ENCODE measurements around the gene PBX1. TPM values are rescaled to one million over a fixed set of nuclear protein-coding genes. Genes with fewer than 3 reads are reported as not detected.

Gene PBX1
- total RNA-seq, 1 experiment from 2014 or later, result 9.8 TPM

GRCh38 chr1:164801791-164802502 is 243.0 kb downstream of the PBX1 start:
- ChIA-PET POLR2A (ENCODE audit: unreplicated experiment) (no interaction called here), CTCF (no interaction called here)
- Histone ChIP-seq H3K36me3 (ENCODE audit: low read depth, low read length) (no peaks in the 10 kb centered on the region), H3K9me2 (replicated peaks; ENCODE audit: low read length) (no peaks in the 10 kb centered on the region), H4K20me1 (ENCODE audit: low read length) (no peaks in the 10 kb centered on the region), H3K4me3 (ENCODE audit: low read length) (no peak overlapping the region), H3K27me3 (ENCODE audit: low read length) (no peaks in the 10 kb centered on the region), H3K9me3 (ENCODE audit: low read length) (no peaks in the 10 kb centered on the region), H3K27ac (ENCODE audit: low read length) (no peak overlapping the region), H3K9ac (ENCODE audit: low read length) (no peak overlapping the region), H2AFZ (ENCODE audit: low read length) (no peak overlapping the region), H3K79me2 (ENCODE audit: low read length) (no peaks in the 10 kb centered on the region), H3K4me2 (ENCODE audit: low read length) (no peak overlapping the region), H3F3A (ENCODE audit: low read length, unreplicated experiment) (no peaks in the 10 kb centered on the region), H3K4me1 (ENCODE audit: insufficient read depth, low read length) (no peaks in the 10 kb centered on the region)
- DNase-seq (no peak), ATAC-seq (no peak)
- intact Hi-C loops (cut with micrococcal nuclease), result no loop called here
- TF ChIP-seq EZH2phosphoT487 (IDR thresholded peaks at IDR 0.05; ENCODE audit: borderline replicate concordance, low read length) (no peak), CTCF (conservative IDR thresholded peaks at IDR 0.05; ENCODE audit: low read depth, low read length) (no peak), EZH2 (IDR thresholded peaks at IDR 0.05; ENCODE audit: low read length, unreplicated experiment) (no peak)
- BruUV-seq (replicated peaks), result no TSS peak

- Histone ChIP-seq H3K27ac (ENCODE audit: low read length) (no peak overlapping the region), H3K9ac (ENCODE audit: low read length) (no peak overlapping the region), H3K4me1 (ENCODE audit: insufficient read depth, low read length) (no peaks in the 10 kb centered on the region), H3K36me3 (ENCODE audit: low read depth, low read length) (no peaks in the 10 kb centered on the region), H3K4me3 (ENCODE audit: low read length) (no peak overlapping the region), H4K20me1 (ENCODE audit: low read length) (no peaks in the 10 kb centered on the region), H3K79me2 (ENCODE audit: low read length) (no peaks in the 10 kb centered on the region), H3K27me3 (ENCODE audit: low read length) (no peaks in the 10 kb centered on the region), H3K9me3 (ENCODE audit: low read length) (no peaks in the 10 kb centered on the region), H3F3A (ENCODE audit: low read length, unreplicated experiment) (no peaks in the 10 kb centered on the region), H2AFZ (ENCODE audit: low read length) (no peak overlapping the region), H3K4me2 (ENCODE audit: low read length) (no peak overlapping the region), H3K9me2 (replicated peaks; ENCODE audit: low read length) (no peaks in the 10 kb centered on the region)
- TF ChIP-seq EZH2 (IDR thresholded peaks at IDR 0.05; ENCODE audit: low read length, unreplicated experiment), result no peak
- DNase-seq, result no peak
- no peak for ATAC-seq
- no TSS peak for BruUV-seq (replicated peaks)
- ChIA-PET CTCF (interaction anchor here (0.5 to 0.6 kb wide), 2 partner anchors 14 to 44 kb away, joined by 4 to 5 read pairs; no protein-coding TSS in a partner anchor), POLR2A (ENCODE audit: unreplicated experiment) (no interaction called here)
- intact Hi-C loops (cut with micrococcal nuclease), result no loop called here
Measured at GRCh38 chr1:164802529-164803282, 243.7 kb downstream of the PBX1 start.

- no peaks in the 10 kb centered on the region for H3K36me3 ChIP-seq (ENCODE audit: low read depth, low read length)
- H2AFZ ChIP-seq (ENCODE audit: low read length), result no peak overlapping the region
- no peak overlapping the region for H3K4me3 ChIP-seq (ENCODE audit: low read length)
- no peaks in the 10 kb centered on the region for H3K79me2 ChIP-seq (ENCODE audit: low read length)
- ChIA-PET CTCF (interaction anchor here (0.5 to 0.6 kb wide), 2 partner anchors 13 to 45 kb away, joined by 4 to 5 read pairs; no protein-coding TSS in a partner anchor), POLR2A (ENCODE audit: unreplicated experiment) (no interaction called here)
- H4K20me1 ChIP-seq (ENCODE audit: low read length), result no peaks in the 10 kb centered on the region
- H3F3A ChIP-seq (ENCODE audit: low read length, unreplicated experiment), result no peaks in the 10 kb centered on the region
- no peaks in the 10 kb centered on the region for H3K9me2 ChIP-seq (replicated peaks; ENCODE audit: low read length)
- DNase-seq, result no peak
- no peaks in the 10 kb centered on the region for H3K4me1 ChIP-seq (ENCODE audit: insufficient read depth, low read length)
- no peaks in the 10 kb centered on the region for H3K27me3 ChIP-seq (ENCODE audit: low read length)
- intact Hi-C loops (cut with micrococcal nuclease), result no loop called here
- no peak overlapping the region for H3K27ac ChIP-seq (ENCODE audit: low read length)
- TF ChIP-seq EZH2phosphoT487 (IDR thresholded peaks at IDR 0.05; ENCODE audit: borderline replicate concordance, low read length) (no peak), CTCF (conservative IDR thresholded peaks at IDR 0.05; ENCODE audit: low read depth, low read length) (no peak), EZH2 (IDR thresholded peaks at IDR 0.05; ENCODE audit: low read length, unreplicated experiment) (no peak)
- H3K4me2 ChIP-seq (ENCODE audit: low read length), result no peak overlapping the region
- no peaks in the 10 kb centered on the region for H3K9me3 ChIP-seq (ENCODE audit: low read length)
- BruUV-seq (replicated peaks), result no TSS peak
- no peak for ATAC-seq
- H3K9ac ChIP-seq (ENCODE audit: low read length), result no peak overlapping the region
Measured at GRCh38 chr1:164803366-164803765, 244.4 kb downstream of the PBX1 start.
